SK-N-SH (cell line): Measurements from ENCODE around the gene SFXN4. TPM values are rescaled to one million over a fixed set of nuclear protein-coding genes. Genes with fewer than 3 reads are reported as not detected.
A peak's percentile ranks its signal among the peaks of the same experiment; 100 is the strongest.

Source experiments
- CTCF ChIA-PET: fragments of 300-600, 350-600 bp; formaldehyde crosslinking; extraction: SDS; loops from one replicate; lab custom pipeline; 2021; lab: Yijun Ruan, JAX
- POLR2A ChIA-PET: fragments of 350-600 bp; sonication (Branson Sonifier 250); formaldehyde crosslinking; extraction: SDS; loops from one replicate; lab custom pipeline; 2020; ENCODE audit warnings: antibody characterized with exemption, inconsistent platforms; lab: Yijun Ruan, JAX
- DNase-seq: peaks from one replicate; pipeline ENCODE4 v3.0.0; 2012
- H2AFZ ChIP-seq: fragments of 200-600 bp; sonication (generic); 2 replicates; pipeline ENCODE4 v1.8.1; 2016; ENCODE audit warnings: antibody characterized with exemption, mild to moderate bottlenecking, low read depth
- H3F3A ChIP-seq: fragments of 200-600 bp; sonication (generic); replicated peaks from 2 replicates; pipeline ENCODE3; 2016; ENCODE audit warnings: antibody characterized with exemption, mild to moderate bottlenecking; ENCODE audit not compliant: insufficient read depth
- H3K27ac ChIP-seq, 2 experiments: fragments of 200-500 bp in 1 of 2; fragments of 200-600 bp in 1 of 2; sonication (Bioruptor generic) in 1 of 2; sonication (generic), shearing (Covaris generic) in 1 of 2; 2 replicates each; pipeline versions ENCODE4 v1.5.1 to v1.6.1; 2014 to 2016; ENCODE audit warnings: low read depth in 2 of 2, inconsistent platforms in 1 of 2, low read length in 1 of 2, mild to moderate bottlenecking in 1 of 2, mixed read lengths in 1 of 2
- H3K27me3 ChIP-seq: fragments of 200-600 bp; sonication (generic), shearing (Covaris generic); 2 replicates; pipeline ENCODE4 v1.6.1; 2016; ENCODE audit warnings: mixed run types; ENCODE audit not compliant: insufficient read depth
- H3K36me3 ChIP-seq, 2 experiments: fragments of 200-500 bp in 1 of 2; fragments of 200-600 bp in 1 of 2; sonication (Bioruptor generic) in 1 of 2; sonication (generic) in 1 of 2; replicated peaks in 1 of 2; 2 replicates each; pipeline versions ENCODE3 to v1.5.1; 2014 to 2016; ENCODE audit warnings: low read length in 1 of 2, mild to moderate bottlenecking in 1 of 2; ENCODE audit not compliant: insufficient read depth in 2 of 2, control insufficient read depth in 1 of 2
- H3K4me1 ChIP-seq, 2 experiments: fragments of 200-500 bp in 1 of 2; fragments of 200-600 bp in 1 of 2; sonication (Bioruptor generic) in 1 of 2; sonication (generic), shearing (Covaris generic) in 1 of 2; 2 replicates each; pipeline versions ENCODE4 v1.5.1 to v1.6.1; 2014 to 2016; ENCODE audit warnings: low read depth in 1 of 2, low read length in 1 of 2, mixed run types in 1 of 2; ENCODE audit not compliant: insufficient read depth in 2 of 2, control insufficient read depth in 1 of 2
- H3K4me2 ChIP-seq: fragments of 200-600 bp; sonication (generic), shearing (Covaris generic); 2 replicates; pipeline ENCODE4 v1.6.1; 2017; ENCODE audit warnings: mixed run types
- H3K4me3 ChIP-seq, 2 experiments: fragments of 200-500 bp in 1 of 2; fragments of 200-600 bp in 1 of 2; sonication (Bioruptor generic) in 1 of 2; sonication (generic), shearing (Covaris generic) in 1 of 2; 2 replicates each; pipeline versions ENCODE4 v1.5.1 to v1.8.1; 2014 to 2016; ENCODE audit warnings: low read depth in 2 of 2, inconsistent platforms in 1 of 2, low read length in 1 of 2, mild to moderate bottlenecking in 1 of 2, mixed read lengths in 1 of 2, moderate library complexity in 1 of 2
- H3K79me2 ChIP-seq: fragments of 200-600 bp; sonication (generic); 2 replicates; pipeline ENCODE4 v1.8.1; 2017; ENCODE audit warnings: mild to moderate bottlenecking; ENCODE audit not compliant: insufficient read depth
- H3K9ac ChIP-seq: fragments of 200-600 bp; sonication (generic); 2 replicates; pipeline ENCODE4 v1.6.1; 2017; ENCODE audit warnings: mixed run types
- H3K9me2 ChIP-seq: fragments of 200-600 bp; sonication (generic); 2 replicates; pipeline ENCODE4 v1.6.1; 2017; ENCODE audit warnings: mixed run types
- H3K9me3 ChIP-seq: fragments of 200-600 bp; sonication (generic); 2 replicates; pipeline ENCODE4 v1.6.1; 2017; ENCODE audit warnings: mixed run types, mild to moderate bottlenecking, moderate library complexity
- H4K20me1 ChIP-seq: fragments of 200-600 bp; sonication (generic); 2 replicates; pipeline ENCODE4 v1.6.1; 2017; ENCODE audit warnings: mild to moderate bottlenecking, mixed run types; ENCODE audit not compliant: insufficient read depth
- ELF1 ChIP-seq: IDR thresholded peaks from 2 replicates; pipeline ENCODE4 v1.4.0; 2012
- EP300 ChIP-seq, 2 experiments: IDR thresholded peaks; 2 replicates each; pipeline versions ENCODE4 v1.4.0 to v1.6.1; 2012; ENCODE audit warnings: borderline replicate concordance in 1 of 2, low read depth in 1 of 2, low read length in 1 of 2
- FOSL2 ChIP-seq: IDR thresholded peaks from 2 replicates; pipeline ENCODE4 v1.4.0; 2012; ENCODE audit warnings: low read depth, mild to moderate bottlenecking, moderate library complexity, borderline replicate concordance
- FOXJ3 ChIP-seq: sonication (generic); formaldehyde crosslinking; IDR thresholded peaks from 2 replicates; pipeline ENCODE4 v1.5.1; 2020; ENCODE audit warnings: mild to moderate bottlenecking, missing genetic modification reagents
- FOXM1 ChIP-seq: IDR thresholded peaks from 2 replicates; pipeline ENCODE4 v1.4.0; 2012; ENCODE audit warnings: low read depth, mild to moderate bottlenecking
- GATA2 ChIP-seq: sonication (generic); formaldehyde crosslinking; IDR thresholded peaks from 2 replicates; pipeline ENCODE4 v1.5.0; 2020; ENCODE audit warnings: mild to moderate bottlenecking, missing genetic modification reagents
- JUND ChIP-seq: IDR thresholded peaks from 2 replicates; pipeline ENCODE4 v1.4.0; 2012
- MEF2A ChIP-seq: IDR thresholded peaks from 2 replicates; pipeline ENCODE4 v1.4.0; 2012; ENCODE audit warnings: low read depth, borderline replicate concordance
- MXI1 ChIP-seq: IDR thresholded peaks from 2 replicates; pipeline ENCODE4 v1.6.1; 2012; ENCODE audit warnings: mild to moderate bottlenecking, low read depth, low read length, improper control_type of control experiment
- NFIC ChIP-seq: IDR thresholded peaks from 2 replicates; pipeline ENCODE4 v1.4.0; 2012; ENCODE audit warnings: borderline replicate concordance
- NRF1 ChIP-seq: IDR thresholded peaks from 2 replicates; pipeline ENCODE4 v1.6.1; 2012; ENCODE audit warnings: low read depth, mild to moderate bottlenecking, low read length
- RAD21 ChIP-seq: IDR thresholded peaks from 2 replicates; pipeline ENCODE4 v1.6.1; 2012; ENCODE audit warnings: mild to moderate bottlenecking, low read length
- RXRA ChIP-seq: IDR thresholded peaks from 2 replicates; pipeline ENCODE4 v1.4.0; 2012; ENCODE audit warnings: low read depth, mild to moderate bottlenecking, borderline replicate concordance
- SIN3A ChIP-seq: IDR thresholded peaks from 2 replicates; pipeline ENCODE4 v1.6.1; 2012; ENCODE audit warnings: low read depth, mild to moderate bottlenecking, low read length, moderate library complexity, borderline replicate concordance
- TAF1 ChIP-seq: IDR thresholded peaks from 2 replicates; pipeline ENCODE4 v1.6.1; 2012; ENCODE audit warnings: low read depth, mild to moderate bottlenecking, low read length, moderate library complexity, borderline replicate concordance
- TEAD4 ChIP-seq: IDR thresholded peaks from 2 replicates; pipeline ENCODE4 v1.4.0; 2012; ENCODE audit warnings: mild to moderate bottlenecking, borderline replicate concordance; ENCODE audit not compliant: insufficient read depth
- YY1 ChIP-seq: IDR thresholded peaks from 2 replicates; pipeline ENCODE4 v1.4.0; 2012; ENCODE audit warnings: low read depth, mild to moderate bottlenecking
- WGBS: methylation state at CpG from one replicate; pipeline ENCODE4 v1.1.6; 2017; ENCODE audit warnings: low lambda C conversion rate; 5-methylcytosine and 5-hydroxymethylcytosine counted together
- polyA plus RNA-seq, 3 experiments: library from polyadenylated mRNA; depleted of rRNA; stranded (reverse); fragments of >200 nt; gene quantifications; 2 replicates each; pipeline ENCODE4 v1.2.3, GENCODE V29; 2012
- TF ChIP-seq, protein P1 (sequence below): fragments of 150-350 bp; IDR thresholded peaks from 2 replicates; pipeline ENCODE4 v1.6.1; 2016; ENCODE audit warnings: mild to moderate bottlenecking, low read depth, low read length
- TF ChIP-seq, protein P2 (sequence below): IDR thresholded peaks from 2 replicates; pipeline ENCODE4 v1.4.0; 2012; ENCODE audit warnings: low read depth, borderline replicate concordance
- TF ChIP-seq, protein P3 (sequence below): IDR thresholded peaks from 2 replicates; pipeline ENCODE4; 2012
- TF ChIP-seq, protein P4 (sequence below): IDR thresholded peaks from 2 replicates; pipeline ENCODE4 v1.6.1; 2012; ENCODE audit warnings: mild to moderate bottlenecking, low read depth, low read length, moderate library complexity
- TF ChIP-seq, protein P5 (sequence below): fragments of 200-600 bp; sonication (generic); IDR thresholded peaks from 2 replicates; pipeline ENCODE4 v1.6.1; 2017; ENCODE audit warnings: antibody characterized with exemption, mild to moderate bottlenecking, moderate library complexity
- TF ChIP-seq, protein P6 (sequence below): IDR thresholded peaks from 2 replicates; pipeline ENCODE4 v1.4.0; 2012; ENCODE audit warnings: low read depth
- TF ChIP-seq, protein P7 (sequence below): IDR thresholded peaks from 2 replicates; pipeline ENCODE4 v1.4.0; 2012; ENCODE audit warnings: low read depth, borderline replicate concordance

SFXN4 gene
- polyA plus RNA-seq, 1 of the 3 experiments (the other 2 are of a cell fraction): 24.2 TPM

DNA sequence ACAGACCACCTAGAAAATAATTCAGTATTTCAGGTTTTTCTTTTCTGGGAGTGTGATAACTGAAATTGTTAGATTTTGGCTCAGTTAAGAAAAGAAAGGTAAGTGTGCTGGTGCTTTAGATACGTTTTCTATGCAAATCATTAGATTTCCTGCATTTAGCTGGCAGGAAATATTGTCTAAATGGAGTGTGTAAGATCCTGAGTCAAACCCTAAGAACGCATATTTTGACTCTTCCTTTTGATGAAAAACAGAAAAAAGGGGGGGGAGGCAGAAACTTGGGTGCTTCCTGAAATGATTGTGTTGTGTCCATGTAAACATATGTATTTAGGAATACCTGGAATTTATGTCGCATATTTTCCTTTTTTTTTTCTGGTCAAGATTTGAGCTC, 43.0 kb upstream of the SFXN4 start:
- Histone ChIP-seq H3K36me3 (no peaks in the 10 kb centered on the region), H3K4me2 (peak overlapping the region; percentile 97), H3K27me3 (no peaks in the 10 kb centered on the region), H3K27ac (peak overlapping the region; percentile 67 to 98), H3K9me3 (no peaks in the 10 kb centered on the region), H3F3A (peaks cover 31% of the 10 kb centered on the region), H3K4me3 (peak overlapping the region; percentile 91), H3K79me2 (peaks cover 45% of the 10 kb centered on the region), H4K20me1 (no peaks in the 10 kb centered on the region), H3K9me2 (no peaks in the 10 kb centered on the region), H2AFZ (peak overlapping the region; percentile 65), H3K9ac (peak overlapping the region; percentile 74), H3K4me1 (peaks cover 32 to 40% of the 10 kb centered on the region in 2 experiments)
- 2% methylated on average over 3 of the region's 3 CpGs for WGBS
- ChIA-PET POLR2A (no interaction called here), CTCF (interaction anchor here (0.9 to 15.4 kb wide), 15 partner anchors 9 to 237 kb away, joined by 3 to 505 read pairs (median 11); no protein-coding TSS in a partner anchor)
- no peak for DNase-seq
- TF ChIP-seq NRF1: no peak
- TF ChIP-seq FOXJ3 (CRISPR knock-in tag): no peak
- TF ChIP-seq JUND: peak; percentile 46; the same call in 1 of the 2 replicates
- no peak for TF ChIP-seq RXRA
- 0 out of 2 replicates have a peak, but pooled peaks have one; percentile 31 for TF ChIP-seq TEAD4
- TF ChIP-seq, protein P1, sequence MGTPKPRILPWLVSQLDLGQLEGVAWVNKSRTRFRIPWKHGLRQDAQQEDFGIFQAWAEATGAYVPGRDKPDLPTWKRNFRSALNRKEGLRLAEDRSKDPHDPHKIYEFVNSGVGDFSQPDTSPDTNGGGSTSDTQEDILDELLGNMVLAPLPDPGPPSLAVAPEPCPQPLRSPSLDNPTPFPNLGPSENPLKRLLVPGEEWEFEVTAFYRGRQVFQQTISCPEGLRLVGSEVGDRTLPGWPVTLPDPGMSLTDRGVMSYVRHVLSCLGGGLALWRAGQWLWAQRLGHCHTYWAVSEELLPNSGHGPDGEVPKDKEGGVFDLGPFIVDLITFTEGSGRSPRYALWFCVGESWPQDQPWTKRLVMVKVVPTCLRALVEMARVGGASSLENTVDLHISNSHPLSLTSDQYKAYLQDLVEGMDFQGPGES: no peak
- TF ChIP-seq, protein P2, sequence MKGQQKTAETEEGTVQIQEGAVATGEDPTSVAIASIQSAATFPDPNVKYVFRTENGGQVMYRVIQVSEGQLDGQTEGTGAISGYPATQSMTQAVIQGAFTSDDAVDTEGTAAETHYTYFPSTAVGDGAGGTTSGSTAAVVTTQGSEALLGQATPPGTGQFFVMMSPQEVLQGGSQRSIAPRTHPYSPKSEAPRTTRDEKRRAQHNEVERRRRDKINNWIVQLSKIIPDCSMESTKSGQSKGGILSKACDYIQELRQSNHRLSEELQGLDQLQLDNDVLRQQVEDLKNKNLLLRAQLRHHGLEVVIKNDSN: no peak
- TF ChIP-seq ELF1: no peak
- TF ChIP-seq, protein P3, sequence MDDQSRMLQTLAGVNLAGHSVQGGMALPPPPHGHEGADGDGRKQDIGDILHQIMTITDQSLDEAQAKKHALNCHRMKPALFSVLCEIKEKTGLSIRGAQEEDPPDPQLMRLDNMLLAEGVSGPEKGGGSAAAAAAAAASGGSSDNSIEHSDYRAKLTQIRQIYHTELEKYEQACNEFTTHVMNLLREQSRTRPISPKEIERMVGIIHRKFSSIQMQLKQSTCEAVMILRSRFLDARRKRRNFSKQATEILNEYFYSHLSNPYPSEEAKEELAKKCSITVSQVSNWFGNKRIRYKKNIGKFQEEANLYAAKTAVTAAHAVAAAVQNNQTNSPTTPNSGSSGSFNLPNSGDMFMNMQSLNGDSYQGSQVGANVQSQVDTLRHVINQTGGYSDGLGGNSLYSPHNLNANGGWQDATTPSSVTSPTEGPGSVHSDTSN: peak; percentile 24; the same call in 1 of the 2 replicates
- no peak for TF ChIP-seq RAD21
- TF ChIP-seq FOXM1: no peak
- no peak for TF ChIP-seq NFIC
- peak; percentile 54; the same call in 1 of the 2 replicates for TF ChIP-seq FOSL2
- TF ChIP-seq, protein P4, sequence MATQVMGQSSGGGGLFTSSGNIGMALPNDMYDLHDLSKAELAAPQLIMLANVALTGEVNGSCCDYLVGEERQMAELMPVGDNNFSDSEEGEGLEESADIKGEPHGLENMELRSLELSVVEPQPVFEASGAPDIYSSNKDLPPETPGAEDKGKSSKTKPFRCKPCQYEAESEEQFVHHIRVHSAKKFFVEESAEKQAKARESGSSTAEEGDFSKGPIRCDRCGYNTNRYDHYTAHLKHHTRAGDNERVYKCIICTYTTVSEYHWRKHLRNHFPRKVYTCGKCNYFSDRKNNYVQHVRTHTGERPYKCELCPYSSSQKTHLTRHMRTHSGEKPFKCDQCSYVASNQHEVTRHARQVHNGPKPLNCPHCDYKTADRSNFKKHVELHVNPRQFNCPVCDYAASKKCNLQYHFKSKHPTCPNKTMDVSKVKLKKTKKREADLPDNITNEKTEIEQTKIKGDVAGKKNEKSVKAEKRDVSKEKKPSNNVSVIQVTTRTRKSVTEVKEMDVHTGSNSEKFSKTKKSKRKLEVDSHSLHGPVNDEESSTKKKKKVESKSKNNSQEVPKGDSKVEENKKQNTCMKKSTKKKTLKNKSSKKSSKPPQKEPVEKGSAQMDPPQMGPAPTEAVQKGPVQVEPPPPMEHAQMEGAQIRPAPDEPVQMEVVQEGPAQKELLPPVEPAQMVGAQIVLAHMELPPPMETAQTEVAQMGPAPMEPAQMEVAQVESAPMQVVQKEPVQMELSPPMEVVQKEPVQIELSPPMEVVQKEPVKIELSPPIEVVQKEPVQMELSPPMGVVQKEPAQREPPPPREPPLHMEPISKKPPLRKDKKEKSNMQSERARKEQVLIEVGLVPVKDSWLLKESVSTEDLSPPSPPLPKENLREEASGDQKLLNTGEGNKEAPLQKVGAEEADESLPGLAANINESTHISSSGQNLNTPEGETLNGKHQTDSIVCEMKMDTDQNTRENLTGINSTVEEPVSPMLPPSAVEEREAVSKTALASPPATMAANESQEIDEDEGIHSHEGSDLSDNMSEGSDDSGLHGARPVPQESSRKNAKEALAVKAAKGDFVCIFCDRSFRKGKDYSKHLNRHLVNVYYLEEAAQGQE: no peak
- no peak for TF ChIP-seq YY1
- no peak for TF ChIP-seq MXI1
- TF ChIP-seq EP300 (IDR thresholded peaks at IDR 0.05; ENCODE audit: borderline replicate concordance in 1 of 2, low read depth in 1 of 2, low read length in 1 of 2): no peak
- TF ChIP-seq MEF2A: no peak
- TF ChIP-seq, protein P5, sequence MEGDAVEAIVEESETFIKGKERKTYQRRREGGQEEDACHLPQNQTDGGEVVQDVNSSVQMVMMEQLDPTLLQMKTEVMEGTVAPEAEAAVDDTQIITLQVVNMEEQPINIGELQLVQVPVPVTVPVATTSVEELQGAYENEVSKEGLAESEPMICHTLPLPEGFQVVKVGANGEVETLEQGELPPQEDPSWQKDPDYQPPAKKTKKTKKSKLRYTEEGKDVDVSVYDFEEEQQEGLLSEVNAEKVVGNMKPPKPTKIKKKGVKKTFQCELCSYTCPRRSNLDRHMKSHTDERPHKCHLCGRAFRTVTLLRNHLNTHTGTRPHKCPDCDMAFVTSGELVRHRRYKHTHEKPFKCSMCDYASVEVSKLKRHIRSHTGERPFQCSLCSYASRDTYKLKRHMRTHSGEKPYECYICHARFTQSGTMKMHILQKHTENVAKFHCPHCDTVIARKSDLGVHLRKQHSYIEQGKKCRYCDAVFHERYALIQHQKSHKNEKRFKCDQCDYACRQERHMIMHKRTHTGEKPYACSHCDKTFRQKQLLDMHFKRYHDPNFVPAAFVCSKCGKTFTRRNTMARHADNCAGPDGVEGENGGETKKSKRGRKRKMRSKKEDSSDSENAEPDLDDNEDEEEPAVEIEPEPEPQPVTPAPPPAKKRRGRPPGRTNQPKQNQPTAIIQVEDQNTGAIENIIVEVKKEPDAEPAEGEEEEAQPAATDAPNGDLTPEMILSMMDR: no peak
- TF ChIP-seq, protein P6, sequence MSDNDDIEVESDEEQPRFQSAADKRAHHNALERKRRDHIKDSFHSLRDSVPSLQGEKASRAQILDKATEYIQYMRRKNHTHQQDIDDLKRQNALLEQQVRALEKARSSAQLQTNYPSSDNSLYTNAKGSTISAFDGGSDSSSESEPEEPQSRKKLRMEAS: peak; percentile 31; the same call in 1 of the 2 replicates
- TF ChIP-seq SIN3A: no peak
- TF ChIP-seq TAF1: no peak
- TF ChIP-seq, protein P7, sequence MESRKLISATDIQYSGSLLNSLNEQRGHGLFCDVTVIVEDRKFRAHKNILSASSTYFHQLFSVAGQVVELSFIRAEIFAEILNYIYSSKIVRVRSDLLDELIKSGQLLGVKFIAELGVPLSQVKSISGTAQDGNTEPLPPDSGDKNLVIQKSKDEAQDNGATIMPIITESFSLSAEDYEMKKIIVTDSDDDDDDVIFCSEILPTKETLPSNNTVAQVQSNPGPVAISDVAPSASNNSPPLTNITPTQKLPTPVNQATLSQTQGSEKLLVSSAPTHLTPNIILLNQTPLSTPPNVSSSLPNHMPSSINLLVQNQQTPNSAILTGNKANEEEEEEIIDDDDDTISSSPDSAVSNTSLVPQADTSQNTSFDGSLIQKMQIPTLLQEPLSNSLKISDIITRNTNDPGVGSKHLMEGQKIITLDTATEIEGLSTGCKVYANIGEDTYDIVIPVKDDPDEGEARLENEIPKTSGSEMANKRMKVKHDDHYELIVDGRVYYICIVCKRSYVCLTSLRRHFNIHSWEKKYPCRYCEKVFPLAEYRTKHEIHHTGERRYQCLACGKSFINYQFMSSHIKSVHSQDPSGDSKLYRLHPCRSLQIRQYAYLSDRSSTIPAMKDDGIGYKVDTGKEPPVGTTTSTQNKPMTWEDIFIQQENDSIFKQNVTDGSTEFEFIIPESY: no peak
- TF ChIP-seq GATA2 (CRISPR knock-in tag): no peak
